SK-N-SH (cell line): ENCODE data around the gene KLF2. TPM values are rescaled to one million over a fixed set of nuclear protein-coding genes. Genes with fewer than 3 reads are reported as not detected.

Experiments used
- CTCF ChIA-PET: fragments of 300-600, 350-600 bp; formaldehyde crosslinking; extraction: SDS; loops from one replicate; lab custom pipeline; 2021; lab: Yijun Ruan, JAX
- POLR2A ChIA-PET: fragments of 350-600 bp; sonication (Branson Sonifier 250); formaldehyde crosslinking; extraction: SDS; loops from one replicate; lab custom pipeline; 2020; ENCODE audit warnings: antibody characterized with exemption, inconsistent platforms; lab: Yijun Ruan, JAX
- DNase-seq: peaks from one replicate; pipeline ENCODE4 v3.0.0; 2012
- H2AFZ ChIP-seq: fragments of 200-600 bp; sonication (generic); 2 replicates; pipeline ENCODE4 v1.8.1; 2016; ENCODE audit warnings: antibody characterized with exemption, mild to moderate bottlenecking, low read depth
- H3F3A ChIP-seq: fragments of 200-600 bp; sonication (generic); replicated peaks from 2 replicates; pipeline ENCODE3; 2016; ENCODE audit warnings: antibody characterized with exemption, mild to moderate bottlenecking; ENCODE audit not compliant: insufficient read depth
- H3K27ac ChIP-seq, 2 experiments: fragments of 200-500 bp in 1 of 2; fragments of 200-600 bp in 1 of 2; sonication (Bioruptor generic) in 1 of 2; sonication (generic), shearing (Covaris generic) in 1 of 2; 2 replicates each; pipeline versions ENCODE4 v1.5.1 to v1.6.1; 2014 to 2016; ENCODE audit warnings: low read depth in 2 of 2, inconsistent platforms in 1 of 2, low read length in 1 of 2, mild to moderate bottlenecking in 1 of 2, mixed read lengths in 1 of 2
- H3K27me3 ChIP-seq: fragments of 200-600 bp; sonication (generic), shearing (Covaris generic); 2 replicates; pipeline ENCODE4 v1.6.1; 2016; ENCODE audit warnings: mixed run types; ENCODE audit not compliant: insufficient read depth
- H3K36me3 ChIP-seq, 2 experiments: fragments of 200-500 bp in 1 of 2; fragments of 200-600 bp in 1 of 2; sonication (Bioruptor generic) in 1 of 2; sonication (generic) in 1 of 2; replicated peaks in 1 of 2; 2 replicates each; pipeline versions ENCODE3 to v1.5.1; 2014 to 2016; ENCODE audit warnings: low read length in 1 of 2, mild to moderate bottlenecking in 1 of 2; ENCODE audit not compliant: insufficient read depth in 2 of 2, control insufficient read depth in 1 of 2
- H3K4me1 ChIP-seq, 2 experiments: fragments of 200-500 bp in 1 of 2; fragments of 200-600 bp in 1 of 2; sonication (Bioruptor generic) in 1 of 2; sonication (generic), shearing (Covaris generic) in 1 of 2; 2 replicates each; pipeline versions ENCODE4 v1.5.1 to v1.6.1; 2014 to 2016; ENCODE audit warnings: low read depth in 1 of 2, low read length in 1 of 2, mixed run types in 1 of 2; ENCODE audit not compliant: insufficient read depth in 2 of 2, control insufficient read depth in 1 of 2
- H3K4me2 ChIP-seq: fragments of 200-600 bp; sonication (generic), shearing (Covaris generic); 2 replicates; pipeline ENCODE4 v1.6.1; 2017; ENCODE audit warnings: mixed run types
- H3K4me3 ChIP-seq, 2 experiments: fragments of 200-500 bp in 1 of 2; fragments of 200-600 bp in 1 of 2; sonication (Bioruptor generic) in 1 of 2; sonication (generic), shearing (Covaris generic) in 1 of 2; 2 replicates each; pipeline versions ENCODE4 v1.5.1 to v1.8.1; 2014 to 2016; ENCODE audit warnings: low read depth in 2 of 2, inconsistent platforms in 1 of 2, low read length in 1 of 2, mild to moderate bottlenecking in 1 of 2, mixed read lengths in 1 of 2, moderate library complexity in 1 of 2
- H3K79me2 ChIP-seq: fragments of 200-600 bp; sonication (generic); 2 replicates; pipeline ENCODE4 v1.8.1; 2017; ENCODE audit warnings: mild to moderate bottlenecking; ENCODE audit not compliant: insufficient read depth
- H3K9ac ChIP-seq: fragments of 200-600 bp; sonication (generic); 2 replicates; pipeline ENCODE4 v1.6.1; 2017; ENCODE audit warnings: mixed run types
- H3K9me2 ChIP-seq: fragments of 200-600 bp; sonication (generic); 2 replicates; pipeline ENCODE4 v1.6.1; 2017; ENCODE audit warnings: mixed run types
- H3K9me3 ChIP-seq: fragments of 200-600 bp; sonication (generic); 2 replicates; pipeline ENCODE4 v1.6.1; 2017; ENCODE audit warnings: mixed run types, mild to moderate bottlenecking, moderate library complexity
- H4K20me1 ChIP-seq: fragments of 200-600 bp; sonication (generic); 2 replicates; pipeline ENCODE4 v1.6.1; 2017; ENCODE audit warnings: mild to moderate bottlenecking, mixed run types; ENCODE audit not compliant: insufficient read depth
- CHD2 ChIP-seq: fragments of 150-350 bp; IDR thresholded peaks from 2 replicates; pipeline ENCODE4 v1.6.1; 2018; ENCODE audit warnings: low read length; ENCODE audit not compliant: partially characterized antibody
- CTCF ChIP-seq: fragments of 200-600 bp; sonication (generic); IDR thresholded peaks from 2 replicates; pipeline ENCODE4 v1.6.1; 2017; ENCODE audit warnings: antibody characterized with exemption, mild to moderate bottlenecking, moderate library complexity
- ELF1 ChIP-seq: IDR thresholded peaks from 2 replicates; pipeline ENCODE4 v1.4.0; 2012
- EZH2phosphoT487 ChIP-seq: fragments of 200-600 bp; sonication (generic); IDR thresholded peaks from 2 replicates; pipeline ENCODE4 v1.6.1; 2017; ENCODE audit warnings: low read depth, mixed run types, mild to moderate bottlenecking, antibody characterized with exemption, moderate library complexity, borderline replicate concordance
- FOSL2 ChIP-seq: IDR thresholded peaks from 2 replicates; pipeline ENCODE4 v1.4.0; 2012; ENCODE audit warnings: low read depth, mild to moderate bottlenecking, moderate library complexity, borderline replicate concordance
- GABPA ChIP-seq: IDR thresholded peaks from 2 replicates; pipeline ENCODE4 v1.4.0; 2012; ENCODE audit warnings: low read depth, mild to moderate bottlenecking
- IRF3 ChIP-seq: fragments of 150-350 bp; IDR thresholded peaks from 2 replicates; pipeline ENCODE4 v1.6.1; 2016; ENCODE audit warnings: mild to moderate bottlenecking, low read depth, low read length
- JUND ChIP-seq: IDR thresholded peaks from 2 replicates; pipeline ENCODE4 v1.4.0; 2012
- MEF2A ChIP-seq: IDR thresholded peaks from 2 replicates; pipeline ENCODE4 v1.4.0; 2012; ENCODE audit warnings: low read depth, borderline replicate concordance
- NFIC ChIP-seq: IDR thresholded peaks from 2 replicates; pipeline ENCODE4 v1.4.0; 2012; ENCODE audit warnings: borderline replicate concordance
- PBX3 ChIP-seq: IDR thresholded peaks from 2 replicates; pipeline ENCODE4; 2012
- RAD21 ChIP-seq: IDR thresholded peaks from 2 replicates; pipeline ENCODE4 v1.6.1; 2012; ENCODE audit warnings: mild to moderate bottlenecking, low read length
- RFX5 ChIP-seq: IDR thresholded peaks from 2 replicates; pipeline ENCODE4 v1.6.1; 2012; ENCODE audit warnings: mild to moderate bottlenecking, improper control_type of control experiment, low read length
- RXRA ChIP-seq: IDR thresholded peaks from 2 replicates; pipeline ENCODE4 v1.4.0; 2012; ENCODE audit warnings: low read depth, mild to moderate bottlenecking, borderline replicate concordance
- SIN3A ChIP-seq: IDR thresholded peaks from 2 replicates; pipeline ENCODE4 v1.6.1; 2012; ENCODE audit warnings: low read depth, mild to moderate bottlenecking, low read length, moderate library complexity, borderline replicate concordance
- SMC3 ChIP-seq: IDR thresholded peaks from 2 replicates; pipeline ENCODE4 v1.6.1; 2012; ENCODE audit warnings: low read depth, low read length, improper control_type of control experiment
- TEAD4 ChIP-seq: IDR thresholded peaks from 2 replicates; pipeline ENCODE4 v1.4.0; 2012; ENCODE audit warnings: mild to moderate bottlenecking, borderline replicate concordance; ENCODE audit not compliant: insufficient read depth
- USF1 ChIP-seq: IDR thresholded peaks from 2 replicates; pipeline ENCODE4 v1.4.0; 2012; ENCODE audit warnings: low read depth, borderline replicate concordance
- USF2 ChIP-seq: fragments of 150-350 bp; IDR thresholded peaks from 2 replicates; pipeline ENCODE4 v1.6.1; 2017; ENCODE audit warnings: antibody characterized with exemption, low read length, low read depth, borderline replicate concordance
- YY1 ChIP-seq: IDR thresholded peaks from 2 replicates; pipeline ENCODE4 v1.4.0; 2012; ENCODE audit warnings: low read depth, mild to moderate bottlenecking
- WGBS: methylation state at CpG from one replicate; pipeline ENCODE4 v1.1.6; 2017; ENCODE audit warnings: low lambda C conversion rate; 5-methylcytosine and 5-hydroxymethylcytosine counted together
- polyA plus RNA-seq, 3 experiments: library from polyadenylated mRNA; depleted of rRNA; stranded (reverse); fragments of >200 nt; gene quantifications; 2 replicates each; pipeline ENCODE4 v1.2.3, GENCODE V29; 2012

KLF2 gene
- polyA plus RNA-seq, 1 of the 3 experiments (the other 2 are of a cell fraction), result 6.9 TPM

GRCh38 chr19:16372065-16372915 is 47.7 kb downstream of the KLF2 start:
- H3K27ac ChIP-seq, result no peak overlapping the region
- H3K36me3 ChIP-seq, result peaks cover 0 to 28% of the 10 kb centered on the region in 2 experiments
- no peaks in the 10 kb centered on the region for H3K9me2 ChIP-seq
- no peak for DNase-seq
- no peaks in the 10 kb centered on the region for H3K79me2 ChIP-seq
- POLR2A ChIA-PET, result no interaction called here
- H3K4me2 ChIP-seq, result no peak overlapping the region
- 90% methylated on average over 9 of the region's 17 CpGs for WGBS
- no peaks in the 10 kb centered on the region for H4K20me1 ChIP-seq
- no peaks in the 10 kb centered on the region for H3K4me1 ChIP-seq
- H3K4me3 ChIP-seq, result no peak overlapping the region
- H2AFZ ChIP-seq, result no peak overlapping the region
- H3F3A ChIP-seq, result no peaks in the 10 kb centered on the region
- no peak for TF ChIP-seq YY1
- TF ChIP-seq PBX3, result no peak
- TF ChIP-seq NFIC, result no peak
- no peak for TF ChIP-seq SMC3
- no peak for TF ChIP-seq EZH2phosphoT487
- TF ChIP-seq JUND, result no peak
- TF ChIP-seq RFX5, result no peak
- no peak for TF ChIP-seq USF1
- TF ChIP-seq GABPA, result no peak
- TF ChIP-seq RXRA, result no peak
- TF ChIP-seq IRF3, result no peak
- no peak for TF ChIP-seq CTCF
- TF ChIP-seq SIN3A, result no peak
- TF ChIP-seq CHD2, result no peak
- TF ChIP-seq USF2, result no peak
- TF ChIP-seq TEAD4, result no peak
- no peak for TF ChIP-seq RAD21
- no peak for TF ChIP-seq ELF1
- TF ChIP-seq FOSL2, result no peak
- no peak for TF ChIP-seq MEF2A
- TF ChIP-seq, all 33 proteins: peak for 0
- Histone ChIP-seq H3K9ac (no peak overlapping the region), H3K27me3 (no peaks in the 10 kb centered on the region), H3K9me3 (no peaks in the 10 kb centered on the region)
- CTCF ChIA-PET, result interaction anchor here (3.0 kb wide), 1 partner anchor 14 kb away, joined by 13 read pairs; no protein-coding TSS in a partner anchor
